Measurements from ENCODE around the gene MED27. TPM values are rescaled to one million over a fixed set of nuclear protein-coding genes. Genes with fewer than 3 reads are reported as not detected.

The MED27 gene
- total and polyA plus RNA-seq, 2 of the 8 experiments (the other 6 are each of a cell fraction or from before 2014, with no cell fraction given): 29.9 to 56.5 TPM

- H3K27me3 ChIP-seq (replicated peaks in 1 of 4; ENCODE audit: control insufficient read depth in 3 of 4, extremely low read depth in 1 of 4, insufficient read depth in 3 of 4, low read length in 3 of 4): no peaks in the 10 kb centered on the region
- no peaks in the 10 kb centered on the region for H3K4me1 ChIP-seq (replicated peaks in 1 of 4; ENCODE audit: control insufficient read depth in 3 of 4, insufficient read depth in 4 of 4, low read length in 3 of 4)
- peak overlapping the region; percentile 16; the same call in 1 of the 2 replicates for H4K8ac ChIP-seq (ENCODE audit: extremely low read depth, insufficient read depth, low read length)
- H3K23ac ChIP-seq (ENCODE audit: insufficient read length): no peak overlapping the region
- peaks cover 2% of the 10 kb centered on the region; the same call in 1 of the 2 replicates for H3K79me1 ChIP-seq (ENCODE audit: low read depth, low read length)
- H3K36me3 ChIP-seq (ENCODE audit: control insufficient read depth in 2 of 4, insufficient read depth in 4 of 4, low read length in 3 of 4): no peaks in the 10 kb centered on the region
- no peaks in the 10 kb centered on the region for H3K9me3 ChIP-seq (ENCODE audit: insufficient read depth in 2 of 2, low read depth in 1 of 2, low read length in 1 of 2)
- no peaks in the 10 kb centered on the region for H3K23me2 ChIP-seq (ENCODE audit: low read depth, low read length)
- H2BK20ac ChIP-seq (ENCODE audit: low read length): no peak overlapping the region
- no peak overlapping the region for H3K4me3 ChIP-seq (ENCODE audit: extremely low read depth in 1 of 4, insufficient read depth in 2 of 4, low read depth in 3 of 4, low read length in 4 of 4)
- no peak overlapping the region for H2BK120ac ChIP-seq (replicated peaks; ENCODE audit: low read depth, low read length)
- DNase-seq (ENCODE audit: low read depth in 1 of 2, low spot score in 2 of 2) (no peak), FAIRE-seq (no peak)
- no peak overlapping the region for H2BK12ac ChIP-seq (ENCODE audit: low read depth, low read length)
- no peaks in the 10 kb centered on the region for H3K79me2 ChIP-seq (ENCODE audit: control insufficient read depth in 1 of 2, insufficient read depth in 2 of 2, low read length in 2 of 2)
- H3K14ac ChIP-seq (ENCODE audit: insufficient read length): no peak overlapping the region
- no peak overlapping the region for H4K91ac ChIP-seq (replicated peaks; ENCODE audit: insufficient read length, low read length)
- H2AK5ac ChIP-seq (ENCODE audit: low read depth, low read length): no peak overlapping the region
- peaks cover 0 to 2% of the 10 kb centered on the region in 2 experiments for H4K20me1 ChIP-seq (replicated peaks in 1 of 2; ENCODE audit: control insufficient read depth in 1 of 2, insufficient read depth in 2 of 2, low read length in 2 of 2)
- H2BK5ac ChIP-seq (ENCODE audit: low read depth, low read length): no peak overlapping the region
- H3K4me2 ChIP-seq (ENCODE audit: insufficient read depth in 1 of 2, low read depth in 2 of 2, low read length in 2 of 2): no peak overlapping the region
- no peak overlapping the region for H3K9ac ChIP-seq (replicated peaks in 1 of 4; ENCODE audit: extremely low read depth in 1 of 4, low read depth in 3 of 4, low read length in 3 of 4)
- no peak overlapping the region for H3K4ac ChIP-seq (replicated peaks; ENCODE audit: insufficient read length, low read depth, low read length)
- no peak overlapping the region for H3K56ac ChIP-seq (replicated peaks; ENCODE audit: insufficient read length, low read depth, low read length)
- no peak overlapping the region for H4K5ac ChIP-seq (ENCODE audit: insufficient read length, low read depth, low read length)
- H3K18ac ChIP-seq (ENCODE audit: extremely low read depth, low read length): no peak overlapping the region
- H2AFZ ChIP-seq (ENCODE audit: low read length): no peak overlapping the region
- TF ChIP-seq SIRT6 (IDR thresholded peaks at IDR 0.05; ENCODE audit: low read length): no peak
- TF ChIP-seq SRF (IDR thresholded peaks at IDR 0.05; ENCODE audit: low read depth, low read length): 0 out of 2 replicates have a peak, but pooled peaks have one; percentile 35
- ChIA-PET CTCF (ENCODE audit: partially characterized antibody) (interaction anchor here (0.8 to 1.5 kb wide), 3 partner anchors 11 to 184 kb away, joined by 3 read pairs; no protein-coding TSS in a partner anchor), POLR2A (ENCODE audit: partially characterized antibody) (interaction anchor here (1.2 kb wide), 1 partner anchor 12 kb away, joined by 3 read pairs; no protein-coding TSS in a partner anchor)
- WGBS, 2 experiments (ENCODE audit: extremely low coverage in 1 of 2, insufficient coverage in 1 of 2, insufficient read length in 1 of 2, insufficient replicate concordance in 2 of 2, low coverage in 1 of 2, low lambda C conversion rate in 2 of 2, missing lambda C conversion rate in 1 of 2): 90% methylated on average over 10 of the region's 10 CpGs; no CpG with 5 or more reads in 1 of the 2 experiments
- H3K27ac ChIP-seq (ENCODE audit: low read depth, low read length): no peak overlapping the region
- H2BK15ac ChIP-seq (ENCODE audit: low read length): no peak overlapping the region
These were observed 102.4 kb downstream of the MED27 start for GRCh38 chr9:131977109-131977838.
